NOMO-1 treated with dmso at 0.1 percent for 144 hours (cell line): ENCODE data around the gene TTC9.
A peak's percentile ranks its signal among the peaks of the same experiment; 100 is the strongest.

Experiments used
- DNase-seq: peaks from one replicate; lab custom pipeline; 2025; ENCODE audit not compliant: unreplicated experiment; lab: John Stamatoyannopoulos, UW

TTC9 gene

DNA sequence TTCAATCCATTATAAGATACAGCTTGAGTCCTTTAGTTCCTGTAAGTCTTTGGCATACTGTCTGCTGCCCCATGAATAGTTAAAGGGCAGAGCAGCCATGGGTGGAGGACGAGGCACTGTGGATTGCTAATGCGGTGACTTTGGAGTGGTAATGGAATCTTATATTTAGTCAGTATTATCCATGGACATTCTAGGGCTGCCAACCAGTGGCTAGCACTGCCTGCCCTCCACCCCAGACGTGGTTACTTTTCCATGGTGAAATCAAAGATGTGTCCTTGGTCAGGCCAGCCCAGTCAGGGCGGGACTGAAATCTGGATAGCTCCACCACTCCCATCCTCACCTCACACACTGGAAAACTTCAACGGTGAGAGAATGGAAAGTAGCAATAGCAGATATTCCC is 2.3 kb downstream of the TTC9 start:
- DNase-seq, result no peak

GRCh38 chr14:70645892-70646291 is 4.2 kb downstream of the TTC9 start:
- no peak for DNase-seq

- DNase-seq, result no peak
Observed at GRCh38 chr14:70646705-70647104, 5.0 kb downstream of the TTC9 start.

GRCh38 chr14:70648346-70648745 is 6.6 kb downstream of the TTC9 start:
- DNase-seq, result no peak

- no peak for DNase-seq
Observed at GRCh38 chr14:70649803-70650202, 8.1 kb downstream of the TTC9 start.

DNA sequence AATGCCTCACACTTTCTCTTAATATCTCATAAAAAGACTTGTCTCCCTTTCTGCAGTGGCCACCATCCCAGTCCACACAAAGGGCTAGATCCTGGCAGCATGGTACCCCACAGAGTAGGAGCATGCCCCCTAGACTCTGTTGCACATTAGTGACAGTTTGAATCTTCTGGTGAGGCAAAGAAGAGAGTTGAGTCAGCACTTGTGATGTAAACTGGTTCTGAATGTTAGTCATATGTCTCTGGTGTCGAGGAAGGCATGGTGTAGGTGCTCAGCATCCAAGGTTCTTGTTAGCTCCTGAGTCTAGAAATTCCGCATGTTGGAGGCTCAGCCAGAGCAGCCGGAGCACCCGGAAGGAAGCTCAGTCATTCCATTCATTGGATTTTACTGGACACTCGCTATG is 9.8 kb downstream of the TTC9 start:
- DNase-seq, result no peak

DNA sequence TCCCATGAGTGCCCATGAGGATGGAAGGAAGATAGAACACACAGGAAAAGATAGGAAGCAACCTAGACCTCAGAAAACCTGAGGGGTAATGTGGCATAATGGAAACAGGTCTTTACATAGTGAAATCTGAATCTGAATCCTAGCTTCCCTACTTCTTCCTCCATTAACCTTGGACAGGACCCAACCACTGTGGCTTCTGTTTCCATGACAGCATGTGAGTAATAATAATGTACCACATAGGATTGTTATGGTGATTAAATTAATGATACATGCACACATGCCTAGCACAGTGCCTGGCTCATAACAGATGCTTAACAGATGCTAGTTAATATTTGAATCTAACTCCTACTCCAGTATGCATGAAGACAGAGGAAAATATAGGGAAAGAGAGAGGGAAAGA is 11.2 kb downstream of the TTC9 start:
- no peak for DNase-seq

DNA sequence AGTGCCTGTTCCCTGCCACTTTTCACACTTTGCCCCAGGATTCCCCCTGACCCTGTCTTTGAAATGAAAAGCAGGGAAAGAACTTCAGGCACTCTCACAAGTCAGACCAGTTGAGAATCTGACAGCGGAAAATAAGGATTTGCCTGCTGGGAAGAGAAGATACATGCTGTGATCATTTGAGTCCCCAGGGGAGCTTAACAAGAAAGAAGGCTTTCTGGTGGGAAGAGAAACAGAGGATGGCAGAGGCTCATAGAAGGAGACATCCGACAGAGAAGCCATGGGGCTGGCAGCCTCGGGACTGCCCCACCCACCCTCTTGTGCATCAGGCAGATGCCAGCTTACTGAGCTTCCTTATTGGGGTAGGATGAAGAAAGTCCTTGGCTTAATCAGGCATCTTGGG is 11.9 kb downstream of the TTC9 start:
- DNase-seq, result no peak

DNA sequence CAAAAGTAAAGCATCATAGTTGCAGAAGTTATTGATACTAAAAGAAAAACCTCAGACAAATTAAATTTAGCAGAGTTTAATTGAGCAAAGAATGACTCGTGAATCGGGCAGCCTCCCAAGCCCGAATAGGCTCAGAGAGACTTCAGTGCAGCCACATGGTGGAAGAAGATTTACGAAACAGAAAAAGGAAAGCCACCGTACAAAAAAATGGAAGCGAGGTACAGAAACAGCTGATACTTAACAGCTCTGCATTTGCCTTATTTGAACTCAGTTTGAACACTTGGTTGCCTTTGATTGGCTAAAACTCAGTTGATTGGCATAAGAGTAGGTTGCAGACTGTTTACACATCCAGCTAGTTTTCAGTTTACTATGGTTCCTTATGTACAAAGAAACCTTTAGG is 12.9 kb downstream of the TTC9 start:
- DNase-seq, result no peak

DNA sequence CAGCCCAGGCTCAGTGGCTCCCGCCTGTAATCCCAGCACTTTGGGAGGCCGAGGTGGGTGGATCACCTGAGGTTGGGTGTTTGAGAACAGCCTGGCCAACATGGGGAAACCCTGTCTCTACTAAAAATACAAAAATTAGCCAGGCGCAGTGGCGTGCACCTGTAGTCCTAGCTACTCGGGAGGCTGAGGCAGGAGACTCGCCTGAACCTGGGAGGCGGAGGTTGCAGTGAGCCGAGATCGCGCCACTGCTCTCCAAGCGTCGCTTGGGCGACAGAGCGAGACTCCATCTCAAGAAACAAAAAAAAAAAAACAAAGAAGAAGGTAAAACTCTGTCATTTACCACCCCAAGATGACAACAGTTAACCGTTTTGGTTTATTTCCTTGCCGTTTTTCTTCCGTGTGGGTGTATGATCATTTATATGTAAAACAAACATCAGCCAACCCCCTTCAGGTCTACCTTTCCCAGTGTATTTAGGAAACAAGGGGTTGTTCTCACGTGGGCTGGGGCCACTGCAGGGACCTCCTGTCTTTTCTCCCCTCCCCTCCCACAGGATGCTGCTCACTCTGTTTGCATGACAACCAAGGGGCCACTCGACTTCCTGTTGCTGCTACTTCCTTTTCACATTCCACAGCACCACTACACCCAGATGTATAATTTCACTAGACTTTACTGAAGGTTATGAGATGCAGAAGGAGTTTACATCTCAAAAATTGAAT is 13.6 kb downstream of the TTC9 start:
- peak; percentile 72 for DNase-seq

DNA sequence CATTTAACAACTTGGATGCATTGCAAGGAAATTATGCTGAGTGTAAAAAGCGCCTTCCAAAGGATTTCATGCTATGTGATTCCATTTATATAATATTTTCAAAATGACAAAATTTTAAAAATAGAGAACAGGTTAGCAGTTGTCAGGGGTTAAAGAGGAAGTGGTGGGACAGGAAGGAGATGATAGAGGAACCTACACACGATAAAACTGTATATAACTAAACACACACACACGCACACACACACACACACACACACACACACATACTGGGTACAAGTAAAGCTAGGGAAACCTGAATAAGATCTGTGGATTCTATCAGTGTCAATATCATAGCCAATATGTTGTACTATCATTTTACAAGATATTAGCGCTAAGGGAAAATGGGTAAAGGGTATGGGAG is 17.2 kb downstream of the TTC9 start:
- DNase-seq, result peak; percentile 30

GRCh38 chr14:70660967-70661893 is 19.5 kb downstream of the TTC9 start:
- no peak for DNase-seq

GRCh38 chr14:70662080-70662479 is 20.4 kb downstream of the TTC9 start:
- no peak for DNase-seq

GRCh38 chr14:70662816-70663215 is 21.1 kb downstream of the TTC9 start:
- DNase-seq, result no peak

GRCh38 chr14:70663707-70664179 is 22.0 kb downstream of the TTC9 start:
- DNase-seq, result no peak

DNA sequence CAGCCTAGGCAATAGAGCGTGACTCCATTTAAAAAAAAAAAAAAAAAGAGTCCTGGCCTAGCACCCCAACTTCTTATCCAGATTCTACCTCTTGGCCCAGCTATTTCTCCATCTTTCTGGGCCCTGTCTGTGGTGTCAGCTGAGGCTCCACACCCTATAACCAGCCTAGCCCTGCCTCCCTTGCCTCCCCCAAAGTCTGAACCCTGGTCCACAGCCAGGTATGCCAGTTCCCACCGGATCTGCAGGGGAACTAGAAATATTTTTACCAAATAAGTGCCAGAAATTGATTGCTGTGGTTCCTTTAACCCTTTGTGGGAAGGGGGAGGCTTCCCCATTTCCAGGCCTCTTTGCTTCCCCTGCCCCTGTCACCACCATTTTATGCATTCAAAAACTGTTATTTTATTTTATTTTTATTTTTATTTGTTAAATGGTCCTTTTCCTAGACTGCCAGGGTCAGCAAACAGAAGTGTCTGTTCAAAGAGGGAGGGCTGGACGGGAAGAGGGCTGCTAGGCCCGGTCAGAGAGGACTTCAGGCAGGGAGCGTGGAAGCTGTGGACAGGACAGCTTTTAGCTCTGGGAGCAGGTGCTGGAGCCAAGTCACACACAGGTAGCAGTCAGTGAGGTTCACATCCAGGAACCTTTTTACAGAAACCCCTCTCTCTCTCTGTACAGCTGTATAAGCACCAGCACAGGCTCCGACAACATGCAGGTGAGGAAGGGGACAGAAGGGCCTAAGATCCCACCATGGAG is 23.2 kb downstream of the TTC9 start:
- DNase-seq, result no peak

DNA sequence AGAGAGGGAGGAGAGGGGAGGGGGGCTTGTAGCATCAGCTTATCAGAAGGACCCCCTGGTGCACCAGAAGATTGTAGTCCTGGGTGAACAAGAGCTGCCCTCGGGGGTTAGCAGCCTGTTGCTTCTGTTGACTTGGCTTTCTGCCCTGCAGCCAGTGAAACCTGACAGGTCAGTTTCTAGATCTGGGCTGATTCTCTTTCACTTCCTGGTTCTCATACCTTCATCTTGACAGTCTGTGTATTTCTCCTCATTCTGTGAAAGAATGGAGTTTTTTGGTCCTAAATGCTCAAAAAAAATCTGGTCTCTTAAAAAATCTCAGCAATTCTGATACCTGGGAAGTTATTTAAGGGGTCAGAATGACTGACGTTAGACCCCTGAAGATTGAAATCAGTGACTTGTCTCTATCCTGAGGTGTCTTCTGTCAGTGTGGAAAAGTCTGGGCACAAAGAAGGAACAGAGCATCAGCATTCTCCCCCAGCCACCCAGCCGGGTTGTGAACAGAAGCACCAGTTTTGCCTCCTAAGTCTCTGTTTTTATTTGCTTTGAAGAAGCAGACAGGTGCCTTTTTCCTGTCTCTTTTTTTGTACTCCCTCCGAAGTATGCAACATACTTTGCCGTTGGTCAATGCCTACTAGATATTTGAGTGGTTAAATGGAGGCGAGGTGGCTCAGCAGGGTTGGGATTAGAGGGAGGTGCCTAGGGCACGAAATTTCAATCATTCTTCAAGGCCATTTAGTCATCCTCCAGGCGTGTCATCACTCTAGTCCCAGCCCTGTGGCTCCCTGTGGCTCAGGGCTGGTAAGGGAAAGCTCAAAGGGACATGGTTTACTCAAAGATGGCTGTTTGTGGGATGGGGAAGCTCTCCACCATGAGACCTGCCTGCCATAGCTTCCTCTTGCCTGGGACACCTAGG is 24.0 kb downstream of the TTC9 start:
- peak; percentile 34 for DNase-seq

DNA sequence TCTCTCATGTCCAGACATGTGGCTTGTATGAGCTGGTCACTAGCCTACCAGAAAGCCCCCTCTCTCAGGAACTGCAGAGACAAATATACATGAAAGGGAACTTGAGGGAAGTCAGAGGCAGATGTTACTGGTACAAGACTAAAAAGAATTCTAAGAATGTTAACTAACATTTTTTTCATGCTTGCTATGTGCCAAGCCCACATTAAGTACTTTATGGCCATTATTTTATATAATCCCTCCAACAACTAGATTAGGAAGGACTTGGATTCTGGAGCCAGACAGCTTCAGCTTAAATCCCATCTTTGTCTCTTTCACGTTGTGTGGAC is 24.6 kb downstream of the TTC9 start:
- no peak for DNase-seq

GRCh38 chr14:70670992-70671651 is 29.4 kb downstream of the TTC9 start:
- DNase-seq, result no peak
